Measurements from ENCODE around the gene MAPK4.

Gene MAPK4

GRCh38 chr18:50747849-50748242, 188.0 kb downstream of the MAPK4 start:
- TF ChIP-seq CTCF (IDR thresholded peaks at IDR 0.05; ENCODE audit: low read depth, low read length): no peak
- peaks cover 2% of the 10 kb centered on the region for H3K9me3 ChIP-seq (ENCODE audit: severe bottlenecking)

GRCh38 chr18:50748243-50749229, 188.6 kb downstream of the MAPK4 start:
- Histone ChIP-seq H3K27ac (peak overlapping the region; percentile 90), H3K36me3 (no peaks in the 10 kb centered on the region), H3K27me3 (ENCODE audit: insufficient read depth, low read depth, severe bottlenecking) (no peaks in the 10 kb centered on the region), H3K4me3 (ENCODE audit: low read depth, low read length) (peak overlapping the region; percentile 30), H3K9me3 (ENCODE audit: severe bottlenecking) (no peaks in the 10 kb centered on the region)
- peak; percentile 98 for DNase-seq
- no peak for TF ChIP-seq CTCF (IDR thresholded peaks at IDR 0.05; ENCODE audit: low read depth, low read length)

More at GRCh38 chr18:50747849-50748242, 188.0 kb downstream of the MAPK4 start:
- Histone ChIP-seq H3K27me3 (ENCODE audit: insufficient read depth, low read depth, severe bottlenecking) (no peaks in the 10 kb centered on the region), H3K4me3 (ENCODE audit: low read depth, low read length) (peak overlapping the region; percentile 30), H3K27ac (peak overlapping the region; percentile 90), H3K36me3 (no peaks in the 10 kb centered on the region)
- DNase-seq: no peak

DNA sequence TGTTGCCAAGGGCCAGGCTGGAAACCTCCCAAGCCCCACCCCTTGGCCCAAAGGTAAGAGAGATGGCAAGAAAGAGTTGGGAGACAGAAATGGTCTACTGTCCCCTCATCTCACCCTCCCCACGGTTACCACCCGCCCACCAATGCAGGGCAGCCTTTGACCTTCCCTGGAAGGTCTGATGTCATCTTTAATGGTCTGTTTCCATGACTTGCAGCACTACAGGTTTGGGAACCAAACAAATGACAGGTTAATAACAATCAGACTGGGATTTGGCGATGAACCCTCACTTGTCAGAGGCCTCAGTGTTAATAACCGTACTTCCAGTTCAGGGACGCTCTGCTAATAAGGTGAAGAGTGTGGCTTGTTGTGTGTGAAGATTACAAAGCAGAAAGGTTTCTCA, 189.5 kb downstream of the MAPK4 start:
- Histone ChIP-seq H3K27ac (peak overlapping the region; percentile 90), H3K36me3 (no peaks in the 10 kb centered on the region), H3K4me3 (ENCODE audit: low read depth, low read length) (no peak overlapping the region), H3K9me3 (ENCODE audit: severe bottlenecking) (no peaks in the 10 kb centered on the region), H3K27me3 (ENCODE audit: insufficient read depth, low read depth, severe bottlenecking) (no peaks in the 10 kb centered on the region)
- DNase-seq: no peak
- no peak for TF ChIP-seq CTCF (IDR thresholded peaks at IDR 0.05; ENCODE audit: low read depth, low read length)

GRCh38 chr18:50749945-50750344, 190.1 kb downstream of the MAPK4 start:
- TF ChIP-seq CTCF (IDR thresholded peaks at IDR 0.05; ENCODE audit: low read depth, low read length): no peak
- H3K27ac ChIP-seq: peak overlapping the region; percentile 90
- DNase-seq: peak; percentile 56
- no peaks in the 10 kb centered on the region for H3K9me3 ChIP-seq (ENCODE audit: severe bottlenecking)
- H3K36me3 ChIP-seq: no peaks in the 10 kb centered on the region
- no peak overlapping the region for H3K4me3 ChIP-seq (ENCODE audit: low read depth, low read length)
- no peaks in the 10 kb centered on the region for H3K27me3 ChIP-seq (ENCODE audit: insufficient read depth, low read depth, severe bottlenecking)

DNA sequence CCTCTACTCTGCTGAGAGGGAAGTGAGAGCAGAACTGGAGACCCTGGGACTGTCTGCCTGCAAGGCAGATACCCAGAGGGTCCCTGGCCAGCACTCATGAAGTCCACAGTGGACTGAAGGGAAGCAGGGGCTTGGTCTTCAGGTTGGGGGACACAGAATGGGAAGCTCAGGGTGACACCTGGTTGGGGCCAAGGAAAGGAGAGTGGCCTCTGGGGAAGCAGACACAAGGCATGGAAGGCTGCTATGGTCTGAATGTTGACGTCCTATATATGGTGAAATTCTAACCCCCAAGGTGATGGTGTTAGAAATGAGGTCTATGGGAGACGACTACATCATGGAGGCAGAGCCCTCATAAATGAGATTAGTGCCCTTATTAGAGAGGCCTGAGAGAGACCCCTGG, 190.7 kb downstream of the MAPK4 start:
- Histone ChIP-seq H3K27me3 (ENCODE audit: insufficient read depth, low read depth, severe bottlenecking) (no peaks in the 10 kb centered on the region), H3K36me3 (no peaks in the 10 kb centered on the region), H3K4me3 (ENCODE audit: low read depth, low read length) (no peak overlapping the region), H3K27ac (peak overlapping the region; percentile 90), H3K9me3 (ENCODE audit: severe bottlenecking) (no peaks in the 10 kb centered on the region)
- DNase-seq: no peak
- no peak for TF ChIP-seq CTCF (IDR thresholded peaks at IDR 0.05; ENCODE audit: low read depth, low read length)
